ENCODE measurements around the gene TXNDC2. TPM values are rescaled to one million over a fixed set of nuclear protein-coding genes. Genes with fewer than 3 reads are reported as not detected.

Gene TXNDC2
- total RNA-seq (2021), result 0.28 TPM in 1 of 2 replicates, not detected in the other
- long read RNA-seq, result 0 reads

DNA sequence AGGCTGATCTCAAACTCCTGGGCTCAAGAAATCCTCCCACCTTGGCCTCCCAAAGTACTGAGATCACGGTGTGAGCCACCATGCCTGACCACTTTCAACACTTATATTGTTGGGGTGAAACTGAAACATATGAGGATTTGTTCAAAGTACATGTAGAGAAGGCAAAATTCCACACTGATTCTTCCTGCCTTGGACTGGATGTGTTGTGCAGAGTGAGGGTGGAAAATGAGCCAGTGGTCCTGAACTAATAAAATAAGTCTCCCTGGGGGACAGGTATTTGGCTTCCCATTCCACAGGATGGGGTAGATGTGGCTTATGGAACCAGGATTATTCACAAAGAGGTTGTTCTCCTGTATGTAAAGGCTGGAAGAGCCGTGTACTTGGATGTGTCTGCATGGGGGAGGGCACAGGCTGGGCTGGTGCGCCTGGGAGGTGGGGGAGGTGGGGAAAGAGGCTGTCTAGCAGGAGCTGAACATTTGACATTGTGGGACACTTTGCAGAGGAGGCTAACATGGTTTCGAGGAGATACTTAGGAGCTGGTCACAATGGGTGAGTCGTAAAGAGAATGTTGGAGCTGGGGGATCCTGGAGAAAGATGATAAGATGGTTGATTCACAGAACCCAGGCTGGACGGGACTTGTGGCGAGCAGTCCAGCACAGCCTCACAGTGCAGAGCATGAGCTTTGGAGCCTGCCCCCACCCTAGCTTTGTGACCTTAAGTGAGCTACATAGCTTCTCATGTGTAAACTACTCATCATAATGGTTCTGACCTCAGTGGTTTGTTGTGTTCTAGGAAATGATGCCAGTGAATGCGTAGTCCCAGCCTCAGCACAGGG lies at the start of gene TXNDC2:
TXNDC2 (plus strand) TSS at position 804 of the 835 bp plus-strand sequence. CDS start 708 bp downstream, outside the sequence.
- no CpG with 5 or more reads among the region's 8 CpGs for WGBS (ENCODE audit: extremely low coverage, insufficient read length, low lambda C conversion rate)
- Histone ChIP-seq H2BK15ac (ENCODE audit: low read depth, low read length) (no peak within 1 kb of the TSS), H2BK5ac (ENCODE audit: insufficient read length, low read length) (no peak within 1 kb of the TSS), H3K14ac (ENCODE audit: insufficient read depth, low read length) (no peak within 1 kb of the TSS), H3K4me2 (ENCODE audit: insufficient read depth, insufficient read length, low read length) (no peak within 1 kb of the TSS), H2BK120ac (ENCODE audit: low read depth, low read length, poor library complexity, severe bottlenecking) (no peak within 1 kb of the TSS), H2BK12ac (ENCODE audit: insufficient read length, low read depth, low read length) (no peak within 1 kb of the TSS), H3K79me2 (ENCODE audit: insufficient read depth, low read length) (no peaks in the 10 kb centered on the region), H3K18ac (ENCODE audit: insufficient read length, low read depth, low read length) (no peak within 1 kb of the TSS), H3K4me1 (ENCODE audit: insufficient read depth, low read length) (no peaks in the 10 kb centered on the region), H3K27ac (ENCODE audit: insufficient read length, low read depth, low read length) (no peak within 1 kb of the TSS), H4K5ac (ENCODE audit: insufficient read length, low read depth, low read length) (no peak within 1 kb of the TSS), H3T11ph (ENCODE audit: low read length) (no peak within 1 kb of the TSS), H3K9ac (ENCODE audit: extremely low read depth, insufficient read length, low read length) (no peak within 1 kb of the TSS), H4K91ac (ENCODE audit: insufficient read length, low read depth, low read length) (no peak within 1 kb of the TSS), H2BK20ac (ENCODE audit: low read depth, low read length, poor library complexity, severe bottlenecking) (no peak within 1 kb of the TSS), H3K9me3 (ENCODE audit: control insufficient read depth, low read depth, low read length) (no peaks in the 10 kb centered on the region), H4K8ac (replicated peaks; ENCODE audit: insufficient read length, low read depth, low read length) (no peak within 1 kb of the TSS), H2AK5ac (ENCODE audit: insufficient read length, low read length) (no peak within 1 kb of the TSS), H3K56ac (ENCODE audit: insufficient read length, low read depth, low read length) (no peak within 1 kb of the TSS), H3K23ac (ENCODE audit: insufficient read length, low read depth, low read length) (no peak within 1 kb of the TSS), H2AFZ (ENCODE audit: low read length) (no peak within 1 kb of the TSS), H3K4ac (ENCODE audit: low read depth, low read length) (no peak within 1 kb of the TSS), H3K27me3 (ENCODE audit: insufficient read depth, low read length) (no peaks in the 10 kb centered on the region), H4K20me1 (ENCODE audit: control insufficient read depth, insufficient read depth, insufficient read length) (no peaks in the 10 kb centered on the region), H3K79me1 (ENCODE audit: insufficient read depth, low read depth, low read length, poor library complexity, severe bottlenecking) (no peaks in the 10 kb centered on the region), H3K23me2 (ENCODE audit: insufficient read length, low read depth, low read length, poor library complexity, severe bottlenecking) (no peaks in the 10 kb centered on the region)
- no peaks in the 10 kb centered on the region for H3K27me3 Mint-ChIP-seq (ENCODE audit: low read depth)
- peak within 1 kb of the TSS in 1 of 3 experiments; percentile 1; a peak in 1 of 7 replicates for H3K27ac Mint-ChIP-seq
- no peaks in the 10 kb centered on the region; a peak in 1 of 7 replicates for H3K36me3 Mint-ChIP-seq (ENCODE audit: insufficient read depth in 1 of 3, low read depth in 3 of 3)
- 0 out of 4 replicates have a peak, but pooled peaks cover 0 to 2% of the 10 kb centered on the region in 2 experiments for H3K4me1 Mint-ChIP-seq
- no peak within 1 kb of the TSS for H3K4me3 Mint-ChIP-seq
- TF ChIP-seq CTCF (conservative IDR thresholded peaks at IDR 0.05), result no peak
- no peaks in the 10 kb centered on the region; a peak in 1 of 5 replicates for H3K9me3 Mint-ChIP-seq
- DNase-seq, result no peak

All from H9 (cell line).